Measurements from ENCODE around the gene ZFYVE16.
"Not testable (repeated sequence)": the region's sequence is repeated elsewhere in the genome, so short reads cannot be mapped to it uniquely, and the experiment has no call there.

Gene ZFYVE16

GRCh38 chr5:80491296-80491695 lies 83.4 kb downstream of the ZFYVE16 start:
- DNase-seq = no peak

DNA sequence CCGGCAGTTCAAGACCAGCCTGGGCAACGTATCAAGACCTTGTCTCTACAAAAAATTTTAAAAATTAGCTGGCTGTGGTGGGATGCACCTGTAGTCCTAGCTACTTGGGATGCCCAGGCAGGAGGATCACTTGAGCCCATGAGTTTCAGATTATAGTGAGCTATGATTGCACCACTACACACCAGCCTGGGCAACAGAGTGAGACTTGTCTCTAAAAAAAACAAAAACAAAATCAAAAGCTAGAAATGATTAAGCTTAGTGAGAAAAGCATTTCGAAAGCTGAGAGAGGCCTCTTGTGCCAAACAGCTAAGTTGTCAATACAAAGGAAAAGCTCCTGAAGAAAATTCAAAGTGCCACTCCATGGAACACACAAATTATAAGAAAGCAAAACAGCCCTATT lies 84.9 kb downstream of the ZFYVE16 start:
- DNase-seq = no peak

GRCh38 chr5:80493443-80493842 lies 85.6 kb downstream of the ZFYVE16 start:
- DNase-seq = not testable (repeated sequence)

GRCh38 chr5:80495891-80496290 lies 88.0 kb downstream of the ZFYVE16 start:
- no peak for DNase-seq

GRCh38 chr5:80502800-80503199 lies 94.9 kb downstream of the ZFYVE16 start:
- no peak for DNase-seq

- DNase-seq = no peak
These were observed 95.8 kb downstream of the ZFYVE16 start for GRCh38 chr5:80503641-80504040.

DNA sequence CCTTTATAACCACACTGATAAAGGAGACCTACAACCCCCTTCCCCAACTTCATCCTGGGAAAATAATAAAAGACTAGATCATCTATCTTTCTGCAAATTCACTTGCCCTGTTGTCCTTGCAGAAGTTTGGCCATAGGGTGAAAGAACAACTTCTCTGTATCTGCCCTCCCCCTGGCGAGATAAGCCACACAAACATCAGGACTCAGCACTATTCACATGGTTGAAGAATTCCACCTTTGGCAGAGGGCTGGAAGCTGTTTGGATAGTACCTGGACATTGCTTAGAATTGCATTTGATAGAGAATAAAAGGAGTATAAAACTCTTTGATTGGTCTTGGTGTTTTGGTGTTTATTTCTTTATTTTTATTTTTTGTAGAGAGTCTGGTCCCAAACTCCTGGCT lies 97.0 kb downstream of the ZFYVE16 start:
- no peak for DNase-seq

DNA sequence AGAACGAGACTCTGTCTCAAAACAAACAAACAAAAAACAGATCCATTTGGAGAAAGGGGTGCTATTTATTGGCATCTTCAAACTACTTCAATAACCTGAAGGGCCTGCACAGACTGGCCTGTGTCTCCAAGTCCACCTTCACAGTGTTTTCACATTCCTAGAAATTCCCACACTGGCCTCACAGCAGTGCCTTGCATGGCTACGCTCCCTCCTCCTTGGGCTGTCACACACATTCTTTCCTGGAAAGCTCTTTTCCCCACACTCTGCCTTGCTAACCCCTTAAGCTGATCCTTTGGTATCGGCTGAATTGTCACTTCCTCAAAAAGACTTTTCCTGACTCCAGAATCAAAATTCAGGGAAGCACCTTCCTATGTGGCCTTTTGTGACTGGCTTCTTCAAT lies 99.8 kb downstream of the ZFYVE16 start:
- DNase-seq = no peak

DNA sequence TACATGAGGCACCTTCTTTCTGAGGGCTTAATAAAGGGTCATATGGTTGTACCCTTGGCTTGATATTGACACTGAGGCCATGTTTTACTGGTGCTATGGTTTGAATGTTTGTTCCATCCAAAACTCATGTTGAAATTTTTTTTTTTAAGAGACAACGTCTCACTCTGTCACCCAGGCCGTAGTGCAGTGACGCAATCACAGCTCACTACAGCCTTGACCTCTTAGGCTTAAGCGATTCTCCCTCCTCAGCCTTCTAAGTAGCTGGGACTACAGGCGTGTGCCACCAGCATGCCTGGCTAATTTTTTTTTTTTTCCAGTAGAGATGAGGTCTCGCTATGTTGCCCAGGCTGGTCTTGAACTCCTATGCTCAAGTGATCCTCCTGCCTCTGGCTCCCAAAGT lies 101.0 kb downstream of the ZFYVE16 start:
- DNase-seq = no peak

DNA sequence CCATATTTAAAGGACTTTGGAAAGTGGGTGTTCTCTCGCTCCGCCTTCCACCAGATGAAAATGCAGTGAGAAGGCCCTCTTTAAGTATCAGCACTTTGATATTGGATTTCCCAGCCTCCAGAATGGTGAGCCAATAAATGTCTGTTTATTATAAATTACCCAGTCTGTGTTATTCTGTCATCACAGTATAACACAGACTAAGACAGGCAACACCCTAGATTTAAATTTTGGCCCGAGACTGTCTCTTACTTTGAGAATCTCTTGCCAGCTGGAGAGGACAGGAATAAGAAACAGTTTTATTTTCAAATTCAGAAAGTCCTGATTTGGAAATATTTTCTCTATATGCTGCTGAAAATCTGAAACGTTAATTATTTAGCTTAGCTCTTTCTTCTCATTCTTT lies 101.5 kb downstream of the ZFYVE16 start:
- no peak for DNase-seq

DNA sequence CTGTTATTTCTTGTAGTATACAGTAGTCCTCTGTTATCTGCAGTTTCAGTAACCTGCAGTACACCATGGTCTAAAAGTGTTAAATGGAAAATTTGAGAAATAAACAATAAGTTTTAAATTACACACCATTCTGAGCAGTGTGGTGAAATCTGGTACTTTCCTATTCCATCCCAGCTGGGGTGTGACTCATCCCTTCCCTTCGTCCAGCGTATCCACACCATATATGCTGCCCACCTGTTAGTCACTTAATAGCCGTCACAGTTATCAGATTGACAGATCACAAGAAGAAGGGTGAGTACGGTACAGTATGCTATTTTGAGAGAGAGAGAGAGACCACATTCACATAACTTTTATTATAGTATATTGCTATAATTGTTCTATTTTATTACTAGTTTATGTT lies 109.0 kb downstream of the ZFYVE16 start:
- DNase-seq = no peak
